NCI-H526 (cell line): ENCODE measurements around the gene MRPL53.

ENCODE experiments used
- DNase-seq, 2 experiments: peaks; one replicate each; lab custom pipeline; 2025; lab: John Stamatoyannopoulos, UW

The MRPL53 gene

DNA sequence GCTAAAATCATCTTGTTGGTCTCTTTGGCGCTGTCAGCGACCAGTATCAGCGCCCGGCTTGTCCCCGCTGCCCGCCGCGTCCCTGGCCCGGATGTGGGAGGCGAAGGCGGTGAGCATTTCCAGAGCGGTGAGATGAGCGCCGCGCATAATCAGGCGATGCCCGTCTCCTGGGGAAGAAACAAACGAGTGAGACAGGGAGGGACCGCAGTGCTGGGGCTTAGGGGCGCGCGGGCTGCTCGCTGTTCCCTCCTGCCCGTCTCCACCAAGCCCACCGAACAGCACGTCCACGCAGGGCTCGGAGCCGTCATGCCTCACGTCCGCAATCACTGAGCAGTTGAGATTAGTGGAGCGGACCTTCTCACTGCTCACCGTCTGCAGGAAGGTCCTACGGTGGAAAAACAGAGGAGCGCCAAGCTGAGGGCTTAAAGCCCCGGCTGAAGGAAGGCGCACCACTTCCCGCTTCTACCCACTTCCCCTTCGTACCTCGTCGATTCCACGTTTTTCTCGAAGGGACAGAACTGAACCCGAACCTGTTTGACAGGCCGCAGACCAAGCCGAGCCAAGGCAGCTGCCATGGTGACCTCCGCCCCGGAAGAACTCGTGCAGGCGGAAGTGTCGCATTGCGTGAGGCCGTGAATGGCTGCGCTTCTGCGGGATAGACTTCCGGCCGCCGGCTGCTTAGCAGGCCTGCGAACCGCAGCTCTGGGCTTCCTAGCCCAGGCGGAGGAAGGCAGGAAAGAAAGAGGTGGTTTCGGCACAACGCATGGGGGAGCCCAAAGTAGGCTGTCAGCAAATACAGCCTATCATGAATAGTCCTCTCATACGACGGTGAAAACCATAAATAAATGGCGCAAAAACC is at the start of gene MRPL53:
Gene MRPL53, minus strand, starts transcription at position 595 of the 859 bp plus-strand sequence. Its CDS starts 20 bp downstream, at position 575.
- peak; percentile 87 to 95 for DNase-seq

DNA sequence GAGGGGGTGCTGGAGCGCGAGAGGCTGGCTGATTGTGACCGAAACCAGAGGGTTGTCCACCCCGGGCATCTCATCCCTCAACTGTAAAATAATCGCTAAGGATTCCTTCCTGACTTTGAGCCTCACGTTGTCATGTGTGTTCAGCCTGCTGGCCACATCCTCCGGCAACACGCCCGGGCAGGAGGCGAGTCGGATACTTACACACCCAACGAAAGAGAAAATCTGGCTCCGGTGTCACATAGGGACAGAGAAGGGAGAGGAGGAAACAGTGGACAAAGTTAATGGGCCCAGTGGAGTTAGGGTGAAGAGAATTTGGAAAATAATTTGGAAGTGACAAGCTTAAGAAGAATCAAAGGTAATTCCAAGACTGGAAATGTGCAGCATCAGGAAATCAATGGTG is 44.2 kb upstream of the MRPL53 start:
- DNase-seq, result no peak

- peak; percentile 52 to 71 for DNase-seq
These were observed 43.6 kb upstream of the MRPL53 start for GRCh38 chr2:74515981-74516633.

GRCh38 chr2:74515271-74515980 is 42.9 kb upstream of the MRPL53 start:
- DNase-seq, result no peak

DNA sequence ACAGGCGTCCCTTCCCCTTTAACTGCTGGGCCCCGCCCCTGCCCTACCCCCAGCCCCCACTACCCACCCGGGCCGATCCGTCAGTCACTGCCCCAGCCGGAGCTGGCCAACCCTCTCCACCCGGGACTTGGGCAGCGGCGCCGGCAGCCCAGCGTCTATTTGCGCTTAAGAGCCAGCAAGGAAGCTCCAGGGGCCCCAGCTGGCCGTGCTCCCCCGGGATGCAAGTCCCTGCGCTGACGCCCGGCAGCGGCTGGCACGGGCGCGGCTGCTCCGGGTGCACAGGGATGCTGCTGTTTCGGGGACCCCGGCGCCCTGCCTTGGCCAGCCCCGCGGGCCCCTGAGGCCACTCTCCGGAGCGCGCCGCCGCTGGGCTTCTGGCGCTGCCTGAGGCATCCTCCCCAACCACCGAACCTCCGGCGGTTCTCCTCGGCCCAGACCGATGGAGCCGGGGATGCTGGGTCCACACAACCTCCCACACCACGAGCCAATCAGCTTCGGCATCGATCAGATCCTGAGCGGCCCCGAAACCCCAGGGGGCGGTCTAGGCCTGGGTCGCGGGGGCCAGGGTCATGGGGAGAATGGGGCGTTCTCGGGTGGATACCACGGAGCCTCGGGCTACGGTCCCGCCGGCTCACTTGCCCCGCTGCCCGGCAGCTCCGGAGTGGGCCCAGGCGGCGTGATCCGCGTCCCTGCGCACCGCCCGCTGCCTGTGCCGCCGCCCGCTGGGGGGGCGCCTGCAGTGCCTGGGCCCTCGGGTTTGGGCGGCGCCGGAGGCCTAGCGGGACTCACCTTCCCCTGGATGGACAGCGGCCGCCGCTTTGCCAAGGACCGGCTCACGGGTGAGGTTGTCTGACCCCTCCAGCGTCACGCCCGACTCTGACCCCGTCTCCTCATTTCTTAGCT is 42.1 kb upstream of the MRPL53 start, which contains the start of gene TLX2:
Gene TLX2, plus strand, starts transcription at position 83 of the 903 bp plus-strand sequence. Its CDS starts 357 bp downstream, at position 440.
- peak in 1 of 2 experiments; percentile 63 for DNase-seq

- DNase-seq, result peak in 1 of 2 experiments; percentile 65
These were observed 41.3 kb upstream of the MRPL53 start for GRCh38 chr2:74513605-74514367.

DNA sequence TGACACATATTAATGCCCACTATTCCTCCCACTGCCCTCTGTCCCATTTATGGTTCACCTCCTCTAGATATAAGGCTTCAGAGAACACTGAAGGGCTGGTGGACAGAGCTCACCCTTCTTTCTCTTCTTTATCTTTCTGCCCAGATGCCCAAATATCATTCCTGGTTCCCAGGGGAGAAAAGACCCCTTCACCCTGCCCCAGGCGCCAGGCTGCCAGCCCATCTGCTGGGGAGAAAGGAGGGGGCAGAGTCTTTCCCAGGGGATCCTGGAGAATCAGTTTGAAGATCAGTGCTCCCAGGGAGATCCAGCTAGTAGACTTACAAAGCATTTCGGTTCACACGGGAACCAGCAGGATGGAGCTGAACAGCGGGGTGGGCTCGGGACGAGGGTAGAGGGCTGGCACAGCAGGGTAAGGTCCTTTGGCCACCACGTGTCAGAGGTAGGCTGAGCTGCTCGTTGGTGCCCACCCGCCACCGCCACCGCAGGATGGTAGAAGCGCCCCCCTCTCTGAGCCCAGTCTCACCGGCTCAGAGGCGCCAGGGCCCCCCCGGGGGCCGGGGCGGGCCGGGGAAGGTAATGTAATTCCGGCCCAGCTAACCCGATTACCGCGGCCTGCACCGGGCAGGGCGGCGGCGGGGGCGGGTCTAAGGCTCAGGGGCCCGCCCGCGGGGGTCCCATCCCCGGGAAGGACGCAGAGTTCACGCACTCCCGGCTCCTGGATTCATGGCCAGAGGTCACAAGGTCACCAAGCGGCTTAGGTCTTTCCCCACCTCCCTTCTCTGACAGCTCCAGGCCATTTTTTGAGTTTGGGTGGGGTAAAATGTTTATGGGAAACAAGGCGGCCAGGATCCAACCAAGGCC is 40.5 kb upstream of the MRPL53 start:
- no peak for DNase-seq

DNA sequence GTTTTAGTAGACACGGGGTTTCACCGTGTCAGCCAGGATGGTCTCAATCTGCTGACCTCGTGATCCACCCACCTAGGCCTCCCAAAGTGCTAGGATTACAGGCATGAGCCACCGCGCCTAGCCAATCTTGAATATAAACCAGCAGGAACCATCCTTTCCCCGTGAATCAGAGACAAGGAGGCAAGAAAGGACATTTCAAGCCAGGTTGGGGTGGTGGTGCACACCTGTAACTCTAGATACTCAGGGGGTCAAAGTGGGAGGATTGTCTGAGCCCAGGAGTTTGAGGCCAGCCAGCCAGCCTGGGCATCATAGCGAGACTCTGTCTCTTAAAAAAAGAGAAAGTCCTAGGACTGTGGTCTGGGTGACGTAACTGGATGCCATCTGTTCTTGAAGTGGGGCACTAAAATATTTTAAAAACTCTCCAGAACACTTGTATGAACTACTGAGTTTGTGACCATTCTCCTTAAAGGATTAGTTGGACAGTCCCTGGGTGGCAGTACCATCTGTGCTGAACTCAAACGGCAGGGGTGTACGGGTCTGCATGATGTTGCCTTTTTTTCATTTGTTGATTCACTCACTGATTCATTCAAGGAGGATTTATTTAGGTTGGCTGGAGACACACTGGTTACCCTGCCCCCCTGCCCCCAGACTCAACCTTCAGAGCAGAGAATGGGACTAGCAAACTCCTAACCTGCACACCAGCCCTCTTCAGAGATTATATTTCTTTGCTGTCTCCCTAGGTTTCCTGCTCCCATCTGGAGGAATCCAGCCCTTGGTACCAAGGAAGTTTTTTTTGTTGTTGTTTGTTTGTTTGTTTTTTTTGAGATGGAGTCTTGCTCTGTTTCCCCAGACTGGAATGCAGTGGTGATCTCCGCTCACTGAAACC is 38.9 kb upstream of the MRPL53 start:
- DNase-seq, result no peak

DNA sequence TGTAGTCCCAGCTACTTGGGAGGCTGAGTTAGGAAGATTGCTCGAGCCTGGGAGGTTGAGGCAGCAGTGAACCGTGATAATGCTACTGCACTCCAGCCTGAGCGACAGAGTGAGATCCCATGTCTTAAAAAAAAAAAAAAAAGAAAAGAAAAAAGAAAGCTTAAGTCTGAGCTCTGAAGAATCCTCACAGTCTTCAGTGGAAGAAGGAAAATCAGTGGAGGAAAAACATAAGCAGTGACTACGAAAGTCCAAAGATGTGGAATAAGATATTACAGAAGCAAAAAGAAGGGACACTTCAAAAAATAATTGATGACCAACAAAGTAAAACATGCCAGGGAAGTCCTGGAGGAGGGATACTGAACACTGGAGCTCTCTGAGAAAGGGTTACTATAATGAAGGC is 37.8 kb upstream of the MRPL53 start:
- no peak for DNase-seq

GRCh38 chr2:74507926-74508520 is 35.5 kb upstream of the MRPL53 start:
- DNase-seq, result peak; percentile 17 to 57

DNA sequence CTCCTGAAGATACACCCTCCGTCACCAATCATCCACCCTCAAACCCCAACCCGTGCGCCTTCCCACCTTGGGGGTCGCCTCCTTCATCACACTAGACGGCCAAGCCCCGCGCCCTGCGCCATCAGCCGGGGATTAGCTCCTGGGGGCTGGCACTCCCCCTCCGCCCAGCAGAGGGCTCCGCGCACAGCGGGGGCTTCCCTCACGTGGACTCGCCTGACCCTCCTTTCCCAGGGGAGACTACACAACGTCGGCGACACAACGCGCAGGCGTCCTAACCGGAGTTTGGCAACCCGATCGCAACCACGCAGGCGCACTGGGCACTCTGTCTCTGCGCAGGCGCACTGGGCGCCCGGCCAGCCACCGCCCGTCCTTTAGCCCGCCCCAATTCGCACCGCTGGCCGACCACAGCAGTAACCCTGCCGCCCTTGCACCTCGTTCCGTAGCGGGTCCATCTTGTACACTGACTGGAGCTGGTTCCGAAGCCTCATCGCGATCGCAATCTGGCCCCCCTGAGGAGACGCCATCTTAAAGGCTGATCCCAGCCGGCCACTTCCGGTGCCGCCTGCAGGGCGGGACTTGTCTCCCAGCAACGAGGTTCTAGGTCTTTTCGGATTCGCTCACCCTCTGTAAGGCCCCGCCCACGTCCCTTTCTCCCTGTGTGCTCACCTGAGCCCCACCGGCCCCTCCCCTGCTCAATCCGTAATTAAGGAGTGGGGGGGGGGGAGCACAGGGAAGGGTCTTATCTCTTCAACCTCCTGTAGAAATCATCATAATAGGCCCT is 34.9 kb upstream of the MRPL53 start, which contains the start of gene PCGF1:
Gene PCGF1, minus strand, starts transcription at position 551 of the 781 bp plus-strand sequence. Its CDS starts 27 bp downstream, at position 524.
- peak; percentile 98 to 99 for DNase-seq

DNA sequence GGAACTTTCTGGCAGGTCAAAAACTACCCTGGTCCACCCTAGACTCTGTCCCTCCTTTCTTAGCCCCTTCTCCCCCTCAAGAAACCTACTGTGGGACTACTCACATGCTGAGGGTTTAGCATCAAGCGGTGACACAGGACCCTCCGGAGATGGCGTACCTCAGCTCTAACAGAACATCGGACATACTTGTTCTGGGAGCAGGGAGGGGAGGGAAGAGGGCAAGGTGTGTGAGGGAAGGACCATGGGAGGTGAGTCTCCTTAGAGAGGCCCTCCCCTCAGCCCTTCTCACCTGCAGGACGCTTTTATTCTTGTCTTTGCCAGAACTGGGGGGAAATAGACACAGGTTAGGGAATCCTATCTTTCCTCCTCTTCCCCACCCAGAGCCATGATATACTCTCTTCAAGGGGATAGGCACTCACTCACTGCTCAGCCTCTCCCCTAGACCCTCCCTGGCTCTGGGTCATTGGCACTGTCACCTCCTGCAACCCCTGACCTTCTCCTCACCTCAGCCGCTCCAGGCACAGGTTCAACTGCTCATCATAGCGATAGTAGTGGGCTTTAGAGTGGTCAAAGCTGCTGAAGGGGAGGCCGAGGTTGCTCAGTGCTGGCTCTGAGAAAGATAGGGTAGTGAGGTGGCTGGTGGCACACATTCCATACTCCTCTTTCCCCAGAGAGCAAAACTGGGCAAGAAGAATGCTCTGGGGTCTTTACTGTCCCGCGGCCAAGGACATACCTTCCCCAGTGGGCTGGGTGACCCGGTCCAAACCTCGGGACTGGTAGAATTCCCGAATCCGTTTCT is 33.2 kb upstream of the MRPL53 start:
- DNase-seq, result no peak

DNA sequence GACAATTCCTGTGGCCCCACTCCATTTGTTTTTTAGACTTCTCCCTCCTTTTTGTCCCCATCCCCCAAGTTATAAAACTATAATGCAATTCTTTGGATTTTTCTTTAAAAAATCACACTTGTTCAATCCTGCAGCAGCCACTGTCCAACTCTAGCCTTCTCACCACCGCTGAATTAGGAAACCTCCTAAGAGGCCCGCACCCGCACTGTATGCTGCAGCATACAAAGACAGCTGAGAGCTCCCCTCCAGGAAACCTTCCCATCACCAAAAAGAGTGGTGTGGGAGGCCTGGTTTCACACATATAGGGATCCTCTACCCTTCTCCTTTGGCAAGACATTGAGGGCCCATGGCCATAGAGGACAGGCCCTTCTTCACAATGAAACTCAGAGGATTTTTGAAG is 32.1 kb upstream of the MRPL53 start:
- no peak for DNase-seq

DNA sequence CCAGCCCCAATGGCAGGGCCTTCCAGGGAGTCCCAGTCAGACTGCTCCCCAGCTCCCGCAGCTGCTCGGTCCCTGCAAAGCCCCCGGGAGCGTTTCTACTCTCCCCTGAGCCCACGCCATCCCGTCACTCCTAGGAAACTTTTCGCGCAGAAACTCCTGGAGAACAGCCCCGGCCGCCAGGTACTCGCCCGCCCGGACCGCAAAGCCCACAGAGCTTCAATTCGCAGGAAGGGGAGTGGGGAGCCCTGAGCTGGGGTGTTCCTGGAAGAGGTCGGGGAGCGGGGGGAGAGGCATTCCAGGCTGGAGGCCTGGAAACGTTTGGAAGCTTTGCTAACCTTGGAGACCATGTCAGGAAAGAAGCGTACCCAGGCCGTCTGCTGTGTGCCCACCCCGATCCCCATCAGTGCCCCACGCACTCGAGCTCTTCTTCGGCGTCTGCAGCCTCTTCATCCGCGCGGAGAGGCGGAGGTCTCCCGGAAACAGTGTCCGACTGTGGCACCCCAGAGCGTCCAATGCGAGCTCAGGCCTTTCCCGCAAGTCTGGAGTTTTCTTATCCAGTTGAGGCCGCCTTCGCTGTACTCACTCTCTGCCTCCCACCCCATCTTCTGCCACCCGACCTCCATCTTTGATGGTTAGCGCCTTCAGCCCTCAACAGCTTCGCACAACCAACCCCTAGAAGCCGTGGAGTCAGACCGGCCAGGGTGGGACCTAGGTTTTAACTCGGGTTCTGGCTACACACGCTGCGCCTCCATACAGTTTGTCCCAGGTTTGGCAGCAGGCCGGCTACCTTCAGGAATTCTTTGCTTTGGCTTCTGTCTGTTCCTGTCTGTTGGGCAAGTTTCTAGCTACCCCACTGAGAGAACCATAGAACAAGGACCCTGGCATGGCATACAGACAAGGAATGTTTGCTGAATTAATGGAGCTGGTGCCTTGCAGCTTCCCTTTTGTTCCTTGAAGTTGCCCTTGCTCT is 31.3 kb upstream of the MRPL53 start:
- DNase-seq, result no peak
